ENCODE data around the gene CHAF1A.

The CHAF1A gene

GRCh38 chr19:4492337-4493103 is 90.1 kb downstream of the CHAF1A start:
- no peak for TF ChIP-seq CTCF (conservative IDR thresholded peaks at IDR 0.05; ENCODE audit: low read depth, low read length)
- no peak for DNase-seq (ENCODE audit: low read depth)

More at GRCh38 chr19:4492337-4493103, 90.1 kb downstream of the CHAF1A start:
- H3K4me3 ChIP-seq (ENCODE audit: low read length) = no peak overlapping the region

Data from retinal pigment epithelial cell (primary cell).